Measurements from ENCODE around the gene TSHZ3.

DNA sequence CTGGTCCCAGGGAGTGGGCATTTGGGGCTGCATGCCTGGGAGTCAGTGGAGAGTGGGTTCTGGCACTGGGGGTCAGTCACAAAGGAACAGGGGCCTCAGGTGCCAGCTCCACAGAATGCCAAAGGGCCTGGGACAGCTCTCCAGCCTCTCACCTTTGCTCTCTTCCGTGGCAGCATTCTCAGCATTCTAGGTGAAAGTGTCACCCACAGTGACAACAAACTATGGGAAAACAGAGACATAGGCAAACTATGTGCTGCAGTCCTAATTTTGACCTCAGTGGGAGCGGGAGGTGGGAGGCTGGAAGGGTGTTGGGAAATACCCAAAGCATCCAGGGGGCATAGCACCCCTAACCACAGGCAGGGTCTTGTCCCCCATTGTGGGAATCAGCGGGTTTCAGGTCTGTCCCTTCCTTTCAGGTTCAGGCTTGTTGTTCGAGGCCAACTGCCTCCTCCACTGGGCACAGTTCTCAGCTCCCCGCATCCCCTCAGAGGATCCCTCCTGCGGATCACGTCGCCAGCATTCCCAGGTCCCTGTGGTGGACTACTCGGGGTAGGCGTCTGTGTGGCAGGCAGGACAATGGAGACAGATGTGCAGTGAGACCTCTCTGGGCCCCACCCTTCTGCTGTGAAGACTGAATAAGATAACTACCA is 52.4 kb downstream of the TSHZ3 start:
- TF ChIP-seq SIN3A (IDR thresholded peaks at IDR 0.05; ENCODE audit: borderline replicate concordance, insufficient read depth, low read length): no peak
- no peak for TF ChIP-seq POLR2AphosphoS5 (IDR thresholded peaks at IDR 0.05; ENCODE audit: low read depth, low read length)
- TF ChIP-seq TAF1 (IDR thresholded peaks at IDR 0.05; ENCODE audit: borderline replicate concordance, insufficient read depth, low read length): no peak

Data from PFSK-1 (cell line).